Mucosa of descending colon (tissue), 3 donors: ENCODE data around the gene DGKA. TPM values are rescaled to one million over a fixed set of nuclear protein-coding genes. Genes with fewer than 3 reads are reported as not detected.

Source experiments
- ATAC-seq: fragments of 200-7000 bp; cut with Tn5 transposase; one replicate; pipeline ENCODE4 v1.9.1; 2020; ENCODE audit warnings: mild to moderate bottlenecking, moderate library complexity
- DNase-seq, 3 donors: peaks; one replicate each; pipeline ENCODE4 v3.0.0-alpha.2; 2020
- H3K36me3 ChIP-seq: fragments of 200-600 bp; one replicate; pipeline ENCODE4 v1.8.0; 2021; ENCODE audit warnings: low read depth, mild to moderate bottlenecking
- H3K4me1 ChIP-seq: fragments of 200-600 bp; one replicate; pipeline ENCODE4 v1.8.0; 2021; ENCODE audit warnings: low read depth, mild to moderate bottlenecking
- H3K4me3 ChIP-seq: fragments of 200-600 bp; one replicate; pipeline ENCODE4 v1.8.0; 2021; ENCODE audit warnings: mild to moderate bottlenecking
- H3K9me3 ChIP-seq: fragments of 200-600 bp; one replicate; pipeline ENCODE4 v1.8.0; 2021; ENCODE audit warnings: mild to moderate bottlenecking
- intact Hi-C, 2 donors: fragments of 100-400 bp; cut with DNase I in 1 of 2; cut with micrococcal nuclease in 1 of 2; formaldehyde crosslinking; loops; one replicate each; pipeline versions ENCODE4 v1.11.0 to v1.11.1; 2022; cut with DNase I, micrococcal nuclease
- long read RNA-seq, 2 donors: library from polyadenylated mRNA; unstranded; transcript quantifications; one replicate each; pipeline ENCODE4 v2.0.0, GENCODE V29; 2019 to 2021
- total RNA-seq, 3 donors: library from RNA; stranded (reverse); fragmentation: NEBNext Ultra II Directional in 2 of 3; extraction: Animal tissue kit (Norgen Biotek cat#: 25700) in 2 of 3; gene quantifications; one replicate each; pipeline versions ENCODE4 v1.2.1 to v1.2.4, GENCODE V29; 2021 to 2023
- TF ChIP-seq, protein P1 (sequence below): fragments of 200-600 bp; IDR thresholded peaks from one replicate; pipeline ENCODE4 v1.8.0; 2022; ENCODE audit warnings: antibody characterized with exemption, mild to moderate bottlenecking
- donor health status: DM: no; HTN: no; CAD: no; lungs with moderate emphysema.
- donor health status: DM: no; HTN: no; CAD: no.
- donor health status: DM: no; HTN: yes; CAD: no.

Gene DGKA
- total RNA-seq: 100 to 1,000 TPM in 1 of 3 donors, 10 to 100 TPM in 2; 82.6 to 148 (median 97.0) TPM
- long read RNA-seq, donor 1, partial matches to known transcripts: 0 of 26 reads
- long read RNA-seq, donor 1, other reads (novel, unspliced or antisense): 23 of 26 reads
- long read RNA-seq, donor 2, partial matches to known transcripts: 2 of 11 reads
- long read RNA-seq, donor 2, other reads (novel, unspliced or antisense): 8 of 11 reads

GRCh38 chr12:55930771-55931316 is at the start of gene DGKA:
Gene DGKA (plus strand): TSS chr12:55931162. CDS start chr12:55936504, 5,342 bp downstream.
- no peaks in the 10 kb centered on the region for H3K36me3 ChIP-seq
- intact Hi-C loops: loop anchor here in 1 of 2 donors (10.0 kb wide), 2 partner anchors 116 to 196 kb away; partner anchors contain the start of genes ORMDL2 and SARNP
- no peaks in the 10 kb centered on the region for H3K9me3 ChIP-seq
- TF ChIP-seq, protein P1, sequence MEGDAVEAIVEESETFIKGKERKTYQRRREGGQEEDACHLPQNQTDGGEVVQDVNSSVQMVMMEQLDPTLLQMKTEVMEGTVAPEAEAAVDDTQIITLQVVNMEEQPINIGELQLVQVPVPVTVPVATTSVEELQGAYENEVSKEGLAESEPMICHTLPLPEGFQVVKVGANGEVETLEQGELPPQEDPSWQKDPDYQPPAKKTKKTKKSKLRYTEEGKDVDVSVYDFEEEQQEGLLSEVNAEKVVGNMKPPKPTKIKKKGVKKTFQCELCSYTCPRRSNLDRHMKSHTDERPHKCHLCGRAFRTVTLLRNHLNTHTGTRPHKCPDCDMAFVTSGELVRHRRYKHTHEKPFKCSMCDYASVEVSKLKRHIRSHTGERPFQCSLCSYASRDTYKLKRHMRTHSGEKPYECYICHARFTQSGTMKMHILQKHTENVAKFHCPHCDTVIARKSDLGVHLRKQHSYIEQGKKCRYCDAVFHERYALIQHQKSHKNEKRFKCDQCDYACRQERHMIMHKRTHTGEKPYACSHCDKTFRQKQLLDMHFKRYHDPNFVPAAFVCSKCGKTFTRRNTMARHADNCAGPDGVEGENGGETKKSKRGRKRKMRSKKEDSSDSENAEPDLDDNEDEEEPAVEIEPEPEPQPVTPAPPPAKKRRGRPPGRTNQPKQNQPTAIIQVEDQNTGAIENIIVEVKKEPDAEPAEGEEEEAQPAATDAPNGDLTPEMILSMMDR: peak; percentile 11
- DNase-seq (peak; percentile 75 to 87 (median 77)), ATAC-seq (peak; percentile 43)
- peaks cover 39% of the 10 kb centered on the region for H3K4me1 ChIP-seq
- H3K4me3 ChIP-seq: peak within 1 kb of the TSS; percentile 56

DNA sequence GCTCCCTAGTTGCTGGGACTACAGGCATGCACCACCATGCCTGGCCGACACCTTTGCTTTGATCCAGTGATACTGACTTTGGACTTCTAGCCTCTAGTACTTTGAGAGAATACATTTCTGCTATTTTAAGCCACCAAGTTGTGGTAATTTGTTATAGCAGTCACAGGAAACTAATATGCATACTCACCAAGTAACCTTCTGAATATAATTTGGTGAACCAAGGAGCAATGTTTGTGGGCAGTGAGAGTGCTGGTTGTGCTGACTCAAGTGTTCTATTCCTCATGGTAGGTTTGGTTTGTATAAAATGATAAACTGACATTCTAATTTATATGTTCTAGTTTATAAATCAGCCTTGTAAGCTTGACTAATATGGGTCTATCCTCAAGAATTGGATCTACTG is 45.8 kb upstream of the DGKA start:
- DNase-seq (no peak), ATAC-seq (no peak)
- H3K4me1 ChIP-seq: no peaks in the 10 kb centered on the region
- TF ChIP-seq, protein P1: no peak
- intact Hi-C loops: no loop called here
- no peaks in the 10 kb centered on the region for H3K9me3 ChIP-seq
- no peak overlapping the region for H3K4me3 ChIP-seq
- H3K36me3 ChIP-seq: no peaks in the 10 kb centered on the region

GRCh38 chr12:55891310-55891709 is 39.7 kb upstream of the DGKA start:
- H3K9me3 ChIP-seq: no peaks in the 10 kb centered on the region
- intact Hi-C loops: no loop called here
- DNase-seq (no peak), ATAC-seq (no peak)
- no peak overlapping the region for H3K4me3 ChIP-seq
- H3K36me3 ChIP-seq: no peaks in the 10 kb centered on the region
- TF ChIP-seq, protein P1: no peak
- H3K4me1 ChIP-seq: no peaks in the 10 kb centered on the region

DNA sequence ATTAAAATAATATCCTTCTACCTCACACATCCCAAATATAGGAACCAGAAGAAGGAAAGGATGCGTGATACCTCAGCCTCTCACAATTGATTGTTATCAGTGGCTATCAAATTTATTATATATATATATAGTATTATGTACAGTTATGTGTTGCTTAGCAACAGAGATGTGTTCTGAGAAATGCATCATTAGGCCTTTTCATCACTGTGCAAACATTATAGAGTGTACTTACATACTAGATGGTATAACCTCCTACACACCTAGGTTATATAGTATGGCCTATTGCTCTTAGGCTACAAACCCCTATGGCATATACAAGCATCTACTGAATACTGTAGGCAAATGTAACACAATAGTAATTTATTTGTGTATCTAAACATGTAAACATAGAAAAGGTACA is 37.2 kb upstream of the DGKA start:
- intact Hi-C loops: no loop called here
- Histone ChIP-seq H3K9me3 (no peaks in the 10 kb centered on the region), H3K4me3 (no peak overlapping the region), H3K36me3 (no peaks in the 10 kb centered on the region), H3K4me1 (no peaks in the 10 kb centered on the region)
- DNase-seq: no peak
- TF ChIP-seq, protein P1: no peak
- no peak for ATAC-seq

GRCh38 chr12:55899082-55899481 is 31.9 kb upstream of the DGKA start:
- Histone ChIP-seq H3K4me1 (no peaks in the 10 kb centered on the region), H3K9me3 (no peaks in the 10 kb centered on the region), H3K36me3 (no peaks in the 10 kb centered on the region), H3K4me3 (no peak overlapping the region)
- ATAC-seq: peak; percentile 21
- DNase-seq: no peak
- intact Hi-C loops: no loop called here
- TF ChIP-seq, protein P1: no peak
